Activated CD4-positive, CD25-positive, alpha-beta regulatory T cell treated with anti-CD3 and anti-CD28 coated beads, Interleukin-2, amount 50 U/mL, for 16 hours (primary cell): ENCODE measurements around the gene GPR39.

ENCODE experiments used
- DNase-seq: peaks from one replicate; pipeline ENCODE4 v3.0.0-alpha.2; 2020; ENCODE audit warnings: low read depth, low spot score

The GPR39 gene

DNA sequence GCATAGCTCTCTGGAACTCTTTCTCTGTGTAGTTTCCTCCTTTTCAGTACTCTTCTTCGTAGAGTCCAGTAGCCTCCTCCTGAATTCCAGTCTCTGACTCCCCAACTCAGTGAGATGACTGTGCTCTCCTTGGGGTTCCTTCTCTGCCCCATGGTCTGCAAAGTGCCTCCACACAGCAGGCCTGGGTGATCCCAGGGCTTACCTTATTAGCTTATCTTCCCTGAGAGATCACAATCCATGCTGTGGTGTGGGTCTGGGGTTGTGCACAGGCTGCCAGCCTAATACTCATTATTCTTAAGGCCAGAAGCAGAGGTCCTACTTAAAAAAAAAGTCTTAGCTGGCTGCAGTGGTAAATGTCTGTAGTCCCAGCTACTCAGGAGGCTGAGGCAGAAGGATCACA, 4.6 kb upstream of the GPR39 start:
- DNase-seq, result no peak

DNA sequence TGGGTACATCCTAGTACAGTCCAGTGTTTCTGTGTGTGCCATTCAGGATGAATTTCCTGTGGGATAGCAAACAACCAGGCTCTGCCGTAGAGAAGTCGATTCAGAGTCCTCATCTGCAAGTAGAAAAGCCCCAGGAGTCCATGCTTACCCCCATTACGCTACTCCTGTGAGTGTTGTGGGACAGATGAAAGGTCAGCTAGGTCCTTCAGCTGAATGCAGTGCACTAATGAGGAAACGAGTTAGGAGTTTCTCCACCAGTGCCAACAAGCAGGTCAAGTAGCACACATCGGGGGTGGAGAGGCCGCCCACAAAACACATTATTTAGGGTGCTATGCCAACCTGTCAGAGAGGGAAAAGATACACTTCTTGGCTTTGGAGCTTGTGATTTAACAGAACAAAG, 2.5 kb upstream of the GPR39 start:
- DNase-seq, result no peak

DNA sequence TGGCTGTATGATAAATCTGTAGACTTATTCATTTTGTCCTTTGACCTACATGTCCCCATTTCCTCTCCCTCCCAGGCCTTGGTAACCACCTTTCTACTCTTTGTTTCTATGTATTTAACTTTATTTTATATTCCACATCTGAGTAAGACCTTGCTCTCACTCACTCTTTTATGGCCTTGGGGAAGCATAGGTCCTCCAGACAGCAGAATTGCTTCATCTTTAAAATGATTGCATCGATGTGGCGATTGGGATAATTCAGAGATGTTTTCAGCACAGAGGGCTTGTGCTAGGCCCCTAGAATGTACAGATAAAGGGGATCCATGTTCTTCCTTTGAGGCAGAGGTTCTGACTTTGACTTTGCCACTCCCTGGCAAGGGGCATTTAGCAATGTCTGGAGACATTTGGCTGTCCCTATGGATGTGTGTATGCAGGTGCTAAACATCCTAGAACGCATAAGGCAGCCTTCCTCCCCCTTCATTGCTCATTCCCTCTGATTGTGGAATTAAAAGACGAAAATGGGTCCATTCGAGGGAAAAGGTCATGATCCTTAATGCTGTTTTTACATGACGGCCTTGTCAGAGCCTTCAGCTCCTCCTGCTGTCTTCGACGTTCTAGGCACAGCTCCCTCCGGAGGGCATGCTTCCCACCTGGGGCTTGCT, 1.2 kb upstream of the GPR39 start:
- DNase-seq, result no peak

DNA sequence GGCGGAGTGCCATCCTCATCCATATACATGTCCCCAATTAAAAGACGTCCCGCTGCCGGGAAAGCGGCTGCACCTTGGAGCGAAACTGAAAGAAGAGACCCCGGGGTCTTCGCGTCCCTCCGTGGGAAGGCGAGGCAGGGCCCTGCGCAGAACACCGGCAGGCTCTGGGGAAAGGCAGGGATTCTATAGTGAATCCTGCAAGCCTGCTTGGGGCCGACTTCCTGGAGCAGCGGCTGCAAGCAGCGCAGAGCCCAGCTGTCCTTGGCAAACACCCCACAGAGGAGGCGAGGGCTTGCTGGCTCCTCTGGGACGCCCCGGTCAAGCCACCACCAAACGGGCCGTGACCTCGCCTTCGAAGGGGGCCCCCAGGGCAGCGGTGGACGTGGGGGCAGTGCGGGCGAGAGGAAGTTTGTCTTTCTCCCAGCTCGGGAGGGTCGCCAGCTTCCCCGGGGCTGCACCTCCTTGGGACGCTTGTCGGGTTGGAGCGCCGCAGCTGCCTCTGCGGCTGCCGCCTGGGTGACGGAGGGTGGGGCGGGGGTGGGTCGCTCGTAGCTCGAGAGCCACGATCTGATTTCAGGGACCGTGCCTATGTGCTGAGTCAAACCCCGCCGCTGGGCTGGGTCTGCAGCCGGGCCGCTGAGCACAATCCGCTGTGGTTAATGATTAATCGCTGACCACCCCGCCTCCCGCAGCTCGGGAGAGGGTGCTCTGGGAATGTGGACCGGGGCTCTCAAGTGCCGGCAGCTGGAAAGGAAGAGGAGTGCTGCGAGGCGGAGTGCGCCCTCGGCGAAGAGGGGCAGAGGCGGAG, 486 bp upstream of the GPR39 start:
- no peak for DNase-seq

DNA sequence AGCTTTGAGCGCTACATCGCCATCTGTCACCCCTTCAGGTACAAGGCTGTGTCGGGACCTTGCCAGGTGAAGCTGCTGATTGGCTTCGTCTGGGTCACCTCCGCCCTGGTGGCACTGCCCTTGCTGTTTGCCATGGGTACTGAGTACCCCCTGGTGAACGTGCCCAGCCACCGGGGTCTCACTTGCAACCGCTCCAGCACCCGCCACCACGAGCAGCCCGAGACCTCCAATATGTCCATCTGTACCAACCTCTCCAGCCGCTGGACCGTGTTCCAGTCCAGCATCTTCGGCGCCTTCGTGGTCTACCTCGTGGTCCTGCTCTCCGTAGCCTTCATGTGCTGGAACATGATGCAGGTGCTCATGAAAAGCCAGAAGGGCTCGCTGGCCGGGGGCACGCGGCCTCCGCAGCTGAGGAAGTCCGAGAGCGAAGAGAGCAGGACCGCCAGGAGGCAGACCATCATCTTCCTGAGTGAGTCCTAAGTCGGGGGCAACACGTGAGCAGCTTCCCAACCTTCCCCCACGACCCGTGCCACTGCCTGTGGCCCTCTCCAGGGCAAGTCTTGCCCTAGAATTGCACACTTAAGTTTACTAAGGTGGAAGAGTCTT, 928 bp downstream of the GPR39 start:
- DNase-seq, result no peak

DNA sequence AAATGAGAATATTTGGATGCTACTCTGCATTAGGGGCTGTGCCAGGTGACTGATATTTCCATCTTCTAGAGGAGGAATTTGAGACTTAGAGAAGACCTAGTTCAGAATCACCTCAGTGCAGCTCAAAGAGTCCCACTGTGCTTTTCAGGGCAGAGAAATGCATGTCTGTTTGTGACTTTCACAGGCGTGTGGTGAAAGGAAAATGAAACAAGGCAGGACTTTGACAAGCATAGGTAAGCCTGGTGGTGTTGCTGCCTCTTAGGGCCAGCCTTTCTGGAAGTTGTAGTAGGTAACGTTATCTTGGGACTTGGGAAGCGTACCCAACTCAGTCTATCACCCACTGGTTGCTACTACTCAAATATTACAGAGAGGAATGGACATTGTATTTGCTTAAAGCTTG, 2.6 kb downstream of the GPR39 start:
- no peak for DNase-seq

DNA sequence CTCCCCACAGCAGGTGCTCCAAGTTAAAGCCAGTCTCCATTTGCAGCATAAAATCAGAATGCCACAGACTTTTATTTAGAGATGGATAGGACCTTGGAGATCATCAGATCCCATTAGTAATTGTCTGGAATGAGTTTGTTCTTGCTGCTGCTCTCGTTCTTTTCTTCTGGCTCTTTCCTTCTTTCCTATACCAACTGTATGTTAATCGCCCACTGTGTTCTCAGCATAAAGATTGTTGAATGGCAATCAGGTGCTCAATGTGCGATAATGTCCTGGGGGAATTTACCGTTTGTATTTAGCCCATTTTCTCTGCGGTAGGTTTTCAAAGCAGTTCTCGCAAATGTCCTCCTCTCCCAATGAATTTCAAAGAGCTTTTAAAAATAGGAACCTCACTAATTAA, 3.3 kb downstream of the GPR39 start:
- DNase-seq, result no peak

DNA sequence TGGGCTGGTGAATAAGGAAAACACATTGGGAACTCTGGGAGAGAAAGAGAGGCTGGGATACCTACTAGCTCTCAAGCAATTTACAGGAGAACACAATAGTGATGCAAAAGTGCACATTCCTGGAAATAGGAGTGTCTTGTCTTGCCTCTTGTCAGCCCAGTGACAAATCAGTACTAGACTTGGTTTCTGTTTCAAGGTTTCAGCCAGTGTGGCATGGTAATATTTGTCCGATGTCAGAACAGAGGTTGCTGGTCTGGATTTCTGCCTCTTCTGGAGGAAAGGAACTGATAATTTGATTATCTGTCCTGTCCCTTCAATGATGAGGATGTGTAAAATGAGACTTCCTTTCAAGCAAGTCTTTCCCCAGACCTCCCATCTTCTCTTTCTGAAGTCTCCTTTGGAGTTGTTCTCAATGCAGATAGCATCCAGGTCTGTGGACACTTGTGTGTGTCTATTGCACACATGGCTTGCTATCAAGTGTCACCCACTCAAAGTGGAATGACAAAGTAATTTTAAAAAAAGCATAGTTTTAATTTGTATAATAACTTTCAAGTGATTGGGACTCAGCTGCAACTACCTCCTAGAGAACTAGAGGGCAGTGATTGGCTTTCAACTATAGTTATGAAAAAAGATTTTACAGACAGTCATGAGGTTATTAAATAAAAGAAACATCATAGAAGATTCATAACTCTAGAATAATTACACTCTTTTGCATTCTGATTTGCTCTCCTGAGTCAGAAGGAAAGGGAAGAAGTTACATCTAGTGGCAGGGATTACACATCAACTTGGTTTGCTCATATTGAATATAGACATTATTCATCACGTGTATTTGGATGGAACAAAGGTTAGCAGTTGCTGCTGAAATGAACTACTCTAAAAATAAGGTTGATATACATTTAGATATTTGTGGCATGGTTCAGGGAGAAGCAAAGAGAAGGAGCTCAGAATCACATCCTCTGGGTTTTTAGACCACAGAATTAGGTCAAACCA, 4.5 kb downstream of the GPR39 start:
- no peak for DNase-seq

DNA sequence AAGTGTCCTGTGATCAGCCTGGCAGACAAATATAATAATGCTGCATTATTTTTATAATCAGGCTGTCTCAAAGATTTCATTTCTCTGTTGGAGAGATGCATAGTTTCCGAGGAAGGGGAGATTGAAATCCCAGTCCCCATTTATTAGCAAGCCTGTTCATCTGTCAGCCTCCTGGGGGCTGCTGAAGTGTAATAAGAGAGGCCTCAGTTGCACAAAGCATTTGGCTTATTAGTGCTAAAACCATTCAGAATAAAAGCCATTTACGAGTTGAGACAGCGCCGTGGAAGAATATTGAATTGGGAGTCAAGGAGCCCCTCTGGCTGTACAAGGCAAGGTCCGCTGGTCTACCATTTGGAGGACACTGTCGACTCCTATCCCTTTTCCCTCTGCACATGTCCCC, 6.1 kb downstream of the GPR39 start:
- DNase-seq, result no peak

DNA sequence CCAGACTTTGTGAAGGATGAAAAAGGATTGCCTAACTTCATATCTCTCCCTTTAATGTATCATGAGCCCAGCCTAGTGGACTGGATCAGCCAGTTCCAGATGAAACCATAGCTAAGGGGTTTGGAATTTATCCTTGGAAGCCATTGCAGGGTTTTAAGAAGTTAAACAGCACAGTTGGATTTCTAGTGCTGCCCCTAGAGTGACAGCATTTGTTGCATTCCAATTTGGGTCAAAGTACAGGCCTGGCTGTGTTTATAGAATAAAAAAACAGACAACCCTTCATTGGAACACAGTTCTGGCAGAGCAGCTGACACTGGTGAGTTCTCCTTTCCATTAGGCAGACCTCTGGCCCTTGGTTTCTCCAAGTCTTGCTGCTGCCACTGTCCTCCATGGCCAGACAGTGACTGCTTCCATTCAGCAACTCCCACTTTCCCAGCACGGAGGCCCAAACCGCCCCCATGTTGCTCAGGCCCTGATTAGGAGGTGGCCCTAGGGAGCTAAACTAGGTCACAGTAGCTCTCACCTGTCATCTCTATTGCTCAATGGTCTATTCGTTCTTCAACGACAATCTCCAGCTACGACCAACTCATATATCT, 8.0 kb downstream of the GPR39 start:
- DNase-seq, result no peak

DNA sequence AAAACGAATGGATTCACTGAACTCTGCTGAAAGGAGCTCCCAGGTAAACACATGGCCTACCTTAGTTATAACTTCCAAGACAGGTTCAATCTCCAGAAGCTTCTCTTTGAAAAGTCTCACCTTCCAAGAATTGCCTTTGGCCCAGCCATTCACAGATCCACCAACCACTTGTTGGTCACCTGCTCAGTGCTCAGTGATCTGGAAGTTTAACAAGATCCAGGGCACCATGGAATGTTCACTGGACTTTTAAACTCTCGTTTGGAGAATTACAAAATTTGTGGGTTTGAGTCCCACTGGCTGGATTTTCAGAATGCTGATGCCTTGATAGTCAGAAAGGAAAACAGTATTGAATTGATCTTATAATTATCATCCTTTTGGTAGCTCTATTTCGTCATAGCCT, 9.4 kb downstream of the GPR39 start:
- DNase-seq, result no peak

DNA sequence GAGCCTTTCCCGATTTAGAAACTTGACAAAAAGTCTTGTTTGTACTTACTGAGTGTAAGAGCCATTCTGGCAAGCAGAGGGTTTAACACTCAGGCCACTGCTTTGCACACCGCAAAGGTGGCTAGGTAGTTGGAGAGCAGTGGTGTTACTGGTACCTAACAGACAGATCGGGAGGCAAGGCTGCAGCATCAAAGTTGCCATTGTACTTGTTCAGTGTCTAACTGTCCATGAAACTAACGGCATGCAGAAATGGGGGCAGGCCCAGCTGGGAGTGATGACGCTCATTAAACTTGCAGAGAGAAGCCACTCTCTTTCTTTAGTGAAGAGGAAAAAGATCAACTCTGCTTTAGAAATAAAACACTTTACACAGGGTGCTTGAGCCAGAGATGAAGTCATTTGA, 10.1 kb downstream of the GPR39 start:
- no peak for DNase-seq

DNA sequence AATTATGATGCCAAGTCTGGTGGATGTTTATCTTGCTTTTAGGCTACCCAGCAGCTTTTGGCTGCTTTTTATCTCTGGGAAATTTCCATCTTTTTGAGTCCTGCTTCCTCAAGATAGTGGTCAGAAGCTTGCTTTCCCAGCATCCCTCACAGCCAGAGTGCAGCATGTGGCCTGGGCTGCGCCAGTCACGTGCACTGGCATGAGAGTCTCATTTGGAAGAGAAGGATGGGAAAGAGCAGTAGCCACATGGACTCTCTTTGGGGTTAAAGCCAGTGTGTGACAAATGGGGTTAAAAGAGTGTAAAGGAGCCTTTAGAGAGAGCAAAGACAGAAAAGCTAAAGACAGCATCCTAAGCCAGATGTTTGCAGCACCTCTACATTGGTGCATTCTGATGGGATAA, 12.7 kb downstream of the GPR39 start:
- no peak for DNase-seq

DNA sequence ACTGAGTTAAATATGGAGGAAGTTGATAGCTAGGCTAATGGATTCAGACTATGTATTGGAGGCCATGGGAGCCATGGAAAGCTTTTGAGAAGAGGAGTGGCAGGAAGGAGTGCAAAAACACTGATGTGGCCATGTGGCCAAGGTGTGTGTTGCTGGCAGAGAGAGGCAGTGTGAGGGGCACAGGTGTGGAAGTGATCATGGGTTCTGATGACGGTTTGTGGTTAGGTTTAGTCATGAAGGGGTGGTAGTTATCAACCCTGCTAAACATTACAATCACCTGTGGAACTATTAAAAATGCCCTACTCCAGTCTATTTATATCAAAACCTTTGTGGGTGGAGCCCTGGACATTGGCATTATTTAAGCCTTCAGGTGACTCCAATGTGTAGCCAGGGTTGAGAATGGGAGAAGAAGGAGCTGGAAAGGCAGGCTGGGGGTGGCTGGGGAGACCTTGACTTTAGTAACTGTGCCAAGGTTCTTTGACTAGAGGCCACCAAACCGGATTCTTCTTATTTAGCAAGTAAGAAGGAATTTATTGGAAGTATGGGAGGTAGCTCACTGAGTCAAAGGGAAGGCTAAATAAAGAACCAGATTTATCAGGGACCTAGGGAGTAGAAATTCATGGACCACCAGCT, 13.5 kb downstream of the GPR39 start:
- no peak for DNase-seq

DNA sequence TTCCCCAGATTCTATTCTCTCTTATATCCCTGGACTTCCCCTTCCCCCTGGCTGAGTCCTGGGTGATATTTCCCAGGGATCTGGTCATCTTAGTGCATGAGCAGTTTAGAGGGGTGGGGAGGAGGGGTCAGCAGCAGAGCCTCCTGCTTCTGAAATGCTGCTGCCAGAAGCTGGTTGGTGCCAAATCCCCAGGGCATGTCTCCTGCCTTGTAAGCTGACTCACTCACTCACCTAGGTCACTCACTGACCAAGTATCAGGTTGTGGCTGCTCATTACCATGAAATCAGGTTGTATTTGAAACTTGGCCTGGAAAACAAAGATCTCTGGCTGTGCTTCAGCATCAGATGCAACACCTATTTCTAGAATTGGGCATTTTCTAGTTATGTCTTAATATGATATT, 14.3 kb downstream of the GPR39 start:
- no peak for DNase-seq

DNA sequence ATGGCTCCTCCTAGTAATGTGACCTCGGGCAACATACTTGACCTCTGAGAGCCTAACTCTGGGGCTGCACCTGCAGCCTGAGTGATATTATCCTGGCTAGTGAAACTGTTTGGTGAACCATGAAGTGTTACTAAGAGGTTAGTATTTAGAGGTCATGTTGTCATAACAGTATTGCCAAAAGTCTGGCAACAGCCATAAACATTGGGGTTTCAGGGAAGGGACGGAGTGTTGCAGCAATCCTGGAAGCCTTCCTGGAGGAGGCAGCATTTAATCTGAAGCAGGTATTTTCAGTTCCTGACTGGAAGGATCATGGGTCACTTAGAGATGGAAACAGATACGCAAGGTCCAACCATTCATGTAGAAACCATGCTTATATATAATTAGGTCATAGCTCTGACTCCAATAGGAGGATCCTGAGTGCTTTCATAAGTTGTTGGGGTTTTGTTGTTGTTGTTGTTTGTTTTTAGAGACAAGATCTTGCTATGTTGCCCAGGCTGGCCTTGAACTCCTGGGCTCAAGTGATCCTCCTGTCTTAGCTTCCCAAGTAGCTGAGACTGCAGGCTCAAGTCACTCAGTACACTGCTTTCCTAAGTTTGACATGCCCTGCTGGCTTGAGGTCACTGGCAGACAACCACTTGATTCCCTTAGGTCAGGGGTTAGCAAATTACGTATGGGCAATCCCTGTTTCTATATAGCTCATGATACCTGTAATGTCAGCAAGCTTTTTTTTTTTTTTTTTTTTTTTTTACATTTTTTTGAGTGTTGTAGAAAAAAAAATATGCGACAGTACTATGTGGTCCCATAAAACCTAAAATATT, 21.5 kb downstream of the GPR39 start:
- no peak for DNase-seq

DNA sequence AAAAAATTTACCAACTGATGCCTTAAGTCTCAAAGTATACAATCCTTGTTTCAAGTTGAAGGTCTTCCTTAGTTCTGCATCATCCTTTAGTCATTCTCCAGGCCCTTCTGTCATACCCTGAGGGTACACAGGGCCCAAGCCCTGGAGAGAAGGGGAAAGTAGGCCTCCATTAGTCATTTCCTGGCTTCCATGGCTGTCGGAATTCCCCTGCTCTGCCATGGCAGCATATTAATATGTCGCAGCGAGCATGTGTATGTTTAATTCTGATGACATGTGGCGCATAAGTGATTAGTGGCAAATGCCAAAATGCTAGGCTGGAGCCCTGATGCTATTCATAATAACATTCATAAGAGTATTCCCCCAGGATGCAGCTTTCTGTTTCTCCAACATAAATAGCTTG, 22.1 kb downstream of the GPR39 start:
- DNase-seq, result no peak

DNA sequence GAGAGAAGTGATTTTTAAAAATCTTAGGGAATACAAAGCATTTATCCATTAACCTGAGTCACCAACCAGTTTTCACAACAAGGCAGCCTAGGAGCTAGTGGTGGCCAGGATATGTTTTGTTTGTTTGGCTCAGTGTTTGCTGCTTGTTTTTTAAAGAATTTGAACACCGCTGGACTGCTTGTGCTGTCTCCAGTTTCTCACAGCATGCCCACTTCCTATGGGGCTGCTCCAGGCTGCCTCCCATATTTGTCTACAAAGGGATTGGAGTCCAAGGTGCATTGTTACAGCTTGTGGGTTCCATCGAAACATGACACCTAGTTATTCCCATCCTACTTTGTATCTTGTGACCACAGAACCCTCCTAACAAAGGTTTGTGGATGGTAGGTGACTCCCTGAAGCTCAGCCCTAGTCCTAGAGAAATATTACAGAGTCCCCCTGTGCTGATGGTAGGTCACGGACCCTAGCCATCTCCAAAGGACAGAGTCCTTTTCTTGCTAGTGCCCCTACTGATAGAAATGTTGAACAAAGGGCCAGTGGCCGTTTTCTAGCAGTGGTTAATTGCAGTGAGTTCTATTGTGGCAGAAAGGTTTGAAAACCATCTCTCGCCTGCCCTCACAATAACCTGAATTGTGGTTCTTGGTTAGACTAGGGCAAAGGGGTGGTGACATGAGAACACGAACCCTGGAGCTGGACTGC, 23.2 kb downstream of the GPR39 start:
- no peak for DNase-seq

DNA sequence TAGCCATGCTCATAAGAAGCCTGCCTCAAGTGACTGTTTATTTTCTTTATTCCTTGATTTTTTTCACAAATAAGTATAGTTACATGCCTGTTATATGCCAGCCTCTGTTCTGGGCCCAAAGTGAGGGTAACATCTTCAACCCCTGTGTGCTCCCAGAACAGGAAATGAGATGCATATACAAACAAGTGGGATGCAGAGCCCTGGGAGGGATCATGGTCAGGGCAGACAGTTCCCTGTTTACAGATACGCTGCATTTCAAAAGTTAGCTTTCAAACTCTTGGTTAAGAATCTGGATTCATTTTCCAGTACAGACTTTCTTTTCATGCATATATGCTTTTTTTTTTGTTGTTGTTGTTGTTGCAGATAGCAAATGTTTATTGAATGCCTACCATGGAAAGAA, 24.4 kb downstream of the GPR39 start:
- no peak for DNase-seq

DNA sequence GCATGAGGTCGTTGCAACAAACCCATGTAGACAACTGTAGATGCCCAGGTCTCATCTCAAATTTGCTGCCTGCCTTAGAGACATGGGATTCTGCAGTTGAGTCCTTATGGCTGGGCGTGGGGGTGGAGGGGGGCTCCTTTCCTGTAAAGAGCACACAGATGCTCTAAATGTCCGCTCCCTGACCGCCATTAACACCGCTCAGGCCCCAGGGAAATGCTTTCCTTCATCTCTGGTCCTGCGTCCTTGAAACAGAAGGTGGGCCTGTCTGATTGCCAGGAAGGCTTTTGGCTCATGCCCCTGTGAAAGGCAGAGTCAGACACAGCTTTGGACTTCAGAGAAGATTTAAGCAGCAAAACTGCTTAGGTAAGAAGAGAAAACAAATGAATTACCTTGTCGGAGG, 25.7 kb downstream of the GPR39 start:
- DNase-seq, result no peak
